GM12874 (cell line): Measurements from ENCODE around the gene CCDC102B.

Experiments
- TF ChIP-seq, protein P1 (sequence below): IDR thresholded peaks from 2 replicates; pipeline ENCODE4 v1.5.1; 2011; ENCODE audit warnings: low read depth, mild to moderate bottlenecking, control low read depth, low read length, moderate library complexity; ENCODE audit not compliant: insufficient read depth

Gene CCDC102B

DNA sequence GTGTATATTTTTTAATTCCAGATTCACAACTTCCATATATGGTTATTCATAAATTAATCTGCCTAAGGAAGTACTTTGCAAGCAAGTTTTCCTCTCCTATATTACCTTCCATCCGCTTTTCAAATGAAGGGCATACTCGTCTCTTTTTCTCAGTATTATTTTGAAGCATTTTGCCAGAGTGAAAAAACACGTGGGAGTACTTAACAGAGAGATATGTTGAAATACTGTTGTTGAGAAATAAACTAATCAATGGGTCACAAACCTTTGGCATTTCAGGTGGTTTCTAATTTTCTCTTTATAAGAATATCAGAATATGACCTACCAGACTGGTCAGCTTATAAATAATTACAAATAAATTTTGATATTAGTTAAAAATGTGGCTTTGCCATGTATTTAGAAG is 67.6 kb downstream of the CCDC102B start:
- TF ChIP-seq, protein P1, sequence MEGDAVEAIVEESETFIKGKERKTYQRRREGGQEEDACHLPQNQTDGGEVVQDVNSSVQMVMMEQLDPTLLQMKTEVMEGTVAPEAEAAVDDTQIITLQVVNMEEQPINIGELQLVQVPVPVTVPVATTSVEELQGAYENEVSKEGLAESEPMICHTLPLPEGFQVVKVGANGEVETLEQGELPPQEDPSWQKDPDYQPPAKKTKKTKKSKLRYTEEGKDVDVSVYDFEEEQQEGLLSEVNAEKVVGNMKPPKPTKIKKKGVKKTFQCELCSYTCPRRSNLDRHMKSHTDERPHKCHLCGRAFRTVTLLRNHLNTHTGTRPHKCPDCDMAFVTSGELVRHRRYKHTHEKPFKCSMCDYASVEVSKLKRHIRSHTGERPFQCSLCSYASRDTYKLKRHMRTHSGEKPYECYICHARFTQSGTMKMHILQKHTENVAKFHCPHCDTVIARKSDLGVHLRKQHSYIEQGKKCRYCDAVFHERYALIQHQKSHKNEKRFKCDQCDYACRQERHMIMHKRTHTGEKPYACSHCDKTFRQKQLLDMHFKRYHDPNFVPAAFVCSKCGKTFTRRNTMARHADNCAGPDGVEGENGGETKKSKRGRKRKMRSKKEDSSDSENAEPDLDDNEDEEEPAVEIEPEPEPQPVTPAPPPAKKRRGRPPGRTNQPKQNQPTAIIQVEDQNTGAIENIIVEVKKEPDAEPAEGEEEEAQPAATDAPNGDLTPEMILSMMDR: no peak

- TF ChIP-seq, protein P1: no peak
Measured at GRCh38 chr18:68873003-68873402, 75.1 kb downstream of the CCDC102B start.

DNA sequence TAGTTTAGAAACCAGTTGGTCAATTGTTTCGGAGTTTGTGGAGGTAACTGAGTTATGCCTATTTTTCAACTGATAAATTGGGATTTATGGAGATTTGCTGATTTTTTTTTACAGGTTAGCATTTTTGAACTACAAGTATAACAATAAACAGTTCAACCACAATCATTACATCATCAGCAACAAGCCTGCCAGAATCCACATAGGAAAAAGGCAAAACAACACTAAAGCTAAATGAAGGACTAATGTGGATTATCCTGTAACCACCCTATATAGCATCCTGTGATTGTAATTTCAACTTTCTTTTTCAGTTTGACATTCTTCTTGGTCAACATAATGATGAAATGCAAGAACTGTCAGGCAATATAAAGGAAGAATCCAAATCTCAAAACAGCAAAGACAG is 76.5 kb downstream of the CCDC102B start:
- TF ChIP-seq, protein P1: no peak

DNA sequence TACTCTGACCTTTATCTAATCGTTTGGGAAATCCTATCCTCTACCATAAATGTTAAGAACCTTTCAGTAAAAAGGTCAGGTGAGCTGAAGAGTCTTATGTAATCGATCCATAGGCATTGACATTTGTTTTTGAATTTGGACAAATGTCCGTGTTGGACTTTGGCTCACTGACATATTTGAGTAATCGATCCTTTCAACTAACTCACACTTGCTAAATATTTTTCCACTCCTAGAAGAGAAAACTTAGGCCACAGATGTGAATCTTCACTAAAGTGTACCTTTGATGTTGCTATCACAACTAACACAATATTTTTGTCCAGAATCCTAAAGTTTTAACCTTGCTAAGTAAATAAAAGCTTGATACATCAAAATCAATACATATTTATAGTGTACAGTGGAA is 89.5 kb downstream of the CCDC102B start:
- TF ChIP-seq, protein P1: no peak

- TF ChIP-seq, protein P1: no peak
Measured at GRCh38 chr18:68893354-68893753, 95.5 kb downstream of the CCDC102B start.

DNA sequence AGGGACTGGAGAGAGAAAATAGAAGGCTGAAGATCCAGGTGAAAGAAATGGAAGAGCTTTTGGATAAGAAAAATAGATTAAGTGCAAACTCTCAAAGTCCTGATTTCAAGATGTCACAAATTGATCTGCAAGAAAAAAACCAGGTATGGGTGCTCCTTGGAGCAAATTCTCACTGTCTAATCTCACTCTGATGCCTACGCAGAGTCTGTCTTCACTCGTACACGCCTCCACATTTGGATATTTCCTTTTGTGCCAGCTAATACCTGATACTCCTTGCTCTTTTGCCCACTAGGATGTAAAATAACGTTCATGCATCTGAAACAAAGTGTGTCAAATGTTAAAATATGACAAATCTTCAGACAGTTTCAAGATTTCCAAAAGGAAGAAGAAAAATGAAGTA is 99.4 kb downstream of the CCDC102B start:
- TF ChIP-seq, protein P1: no peak

- TF ChIP-seq, protein P1: no peak
Measured at GRCh38 chr18:68909579-68909978, 111.7 kb downstream of the CCDC102B start.

DNA sequence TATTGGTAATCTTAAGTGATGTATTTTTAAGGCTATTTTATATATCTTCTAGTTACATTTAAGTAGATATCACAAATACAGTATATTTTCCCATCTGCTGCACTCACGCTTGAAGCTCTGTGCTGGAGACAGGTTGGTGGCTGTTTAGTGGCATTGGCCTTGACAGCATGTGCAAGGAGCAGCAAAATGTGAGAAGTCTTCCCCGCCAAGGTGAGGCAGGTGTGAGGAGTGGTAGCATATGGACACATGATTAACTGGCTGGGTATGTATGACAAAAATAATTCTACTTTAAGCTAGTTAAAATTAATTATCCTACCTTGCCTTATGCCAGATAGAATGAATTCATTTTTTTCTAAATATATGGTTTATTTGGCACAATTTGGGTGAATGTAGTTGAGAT is 117.2 kb downstream of the CCDC102B start:
- TF ChIP-seq, protein P1: no peak
